ENCODE measurements around the gene PPP1CA.

GRCh38 chr11:67397536-67397935 lies 4.1 kb downstream of the PPP1CA start:
- TF ChIP-seq CTCF (IDR thresholded peaks at IDR 0.05) (no peak), POLR2AphosphoS5 (IDR thresholded peaks at IDR 0.05) (no peak)
